ENCODE measurements around the gene LTF. TPM values are rescaled to one million over a fixed set of nuclear protein-coding genes. Genes with fewer than 3 reads are reported as not detected.

Gene LTF
- total and polyA plus RNA-seq, 10 of the 15 experiments (the other 5 are each of a cell fraction or from before 2014, with no cell fraction given): 0.03 to 0.31 TPM; not detected in 8

DNA sequence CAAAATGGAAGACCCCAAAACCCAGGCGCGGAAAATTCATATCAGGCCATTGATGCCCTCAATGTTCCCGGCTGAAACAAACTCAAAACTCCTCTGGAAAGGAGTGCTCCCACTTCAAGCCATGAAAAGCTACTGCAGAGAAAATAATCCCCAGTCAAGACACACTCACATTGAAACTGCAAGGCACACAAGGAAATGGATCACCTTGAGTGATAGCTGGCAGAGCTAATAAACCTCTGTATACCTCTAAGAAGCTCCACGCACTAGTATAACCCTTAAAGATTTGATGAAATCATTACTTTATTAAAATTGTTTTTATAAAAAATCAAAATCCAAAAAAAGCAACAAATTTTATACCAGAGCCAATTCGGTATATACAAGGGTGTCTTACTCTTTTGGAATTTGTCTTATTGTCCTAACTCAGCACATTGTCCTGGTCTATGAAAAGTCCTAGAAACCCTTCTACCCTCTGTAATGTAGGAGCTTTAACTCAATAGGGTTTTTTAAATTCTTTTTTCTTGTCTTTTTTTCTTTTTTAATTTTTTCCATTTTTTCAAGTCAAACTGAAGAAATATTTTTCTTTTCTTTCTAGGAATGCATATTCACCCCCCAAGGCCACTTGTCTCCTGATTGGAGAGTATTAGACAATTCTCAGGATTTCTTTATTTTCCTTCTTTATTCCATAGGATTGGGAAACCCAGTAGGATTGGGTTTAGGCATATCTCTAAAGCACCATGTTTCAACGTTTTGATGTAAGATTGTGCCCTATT is 66.3 kb downstream of the LTF start:
- H3K4me2 ChIP-seq (ENCODE audit: control insufficient read depth, insufficient read depth): no peak overlapping the region
- H3K9ac ChIP-seq (ENCODE audit: control insufficient read depth, insufficient read depth, low read length): no peak overlapping the region
- ChIA-PET SMC1A (ENCODE audit: uncharacterized antibody, unreplicated experiment) (interaction anchor here (1.1 to 1.5 kb wide), 2 partner anchors 17 to 28 kb away, joined by 3 read pairs; no protein-coding TSS in a partner anchor), RAD21 (ENCODE audit: unreplicated experiment) (no interaction called here), CTCF (interaction anchor here (0.7 to 1.6 kb wide), 2 partner anchors 26 to 343 kb away, joined by 3 to 6 read pairs; no protein-coding TSS in a partner anchor), POLR2A (no interaction called here)
- DNase-seq (ENCODE audit: low read depth, low spot score) (no peak), ATAC-seq (no peak), FAIRE-seq (no peak)
- no peaks in the 10 kb centered on the region for H4K20me1 ChIP-seq (ENCODE audit: control insufficient read depth, insufficient read depth)
- no peaks in the 10 kb centered on the region; the same call in 1 of the 3 replicates for H3K9me3 ChIP-seq (replicated peaks; ENCODE audit: control insufficient read depth, insufficient read depth, low read length)
- in situ Hi-C loops (cut with MboI) (no loop called here), intact Hi-C loops (cut with micrococcal nuclease; ENCODE audit: unreplicated experiment) (no loop called here)
- H3K4me3 ChIP-seq: no peak overlapping the region
- H3K36me3 ChIP-seq (ENCODE audit: control insufficient read depth in 2 of 2, insufficient read depth in 2 of 2, low read length in 1 of 2): no peaks in the 10 kb centered on the region
- H2AFZ ChIP-seq (ENCODE audit: control insufficient read depth, low read depth, low read length): no peak overlapping the region
- H3K27ac ChIP-seq (ENCODE audit: control insufficient read depth, insufficient read depth): no peak overlapping the region
- no peaks in the 10 kb centered on the region; a peak in 1 of 4 replicates for H3K27me3 ChIP-seq (replicated peaks in 1 of 2; ENCODE audit: control insufficient read depth in 2 of 2, insufficient read depth in 2 of 2, low read length in 1 of 2)
- no TSS peak for BruUV-seq (replicated peaks)
- H3K79me2 ChIP-seq (ENCODE audit: control insufficient read depth, insufficient read depth, low read length): no peaks in the 10 kb centered on the region
- 64% methylated on average over 6 of the region's 6 CpGs for WGBS (ENCODE audit: insufficient coverage, insufficient replicate concordance, low lambda C conversion rate, missing lambda C conversion rate)
- peaks cover 20% of the 10 kb centered on the region for H3K4me1 ChIP-seq (ENCODE audit: control insufficient read depth, insufficient read depth, low read length)
- no peak for TF ChIP-seq ZBTB40 (IDR thresholded peaks at IDR 0.05; ENCODE audit: borderline replicate concordance)
- TF ChIP-seq, protein P1, sequence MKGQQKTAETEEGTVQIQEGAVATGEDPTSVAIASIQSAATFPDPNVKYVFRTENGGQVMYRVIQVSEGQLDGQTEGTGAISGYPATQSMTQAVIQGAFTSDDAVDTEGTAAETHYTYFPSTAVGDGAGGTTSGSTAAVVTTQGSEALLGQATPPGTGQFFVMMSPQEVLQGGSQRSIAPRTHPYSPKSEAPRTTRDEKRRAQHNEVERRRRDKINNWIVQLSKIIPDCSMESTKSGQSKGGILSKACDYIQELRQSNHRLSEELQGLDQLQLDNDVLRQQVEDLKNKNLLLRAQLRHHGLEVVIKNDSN (IDR thresholded peaks at IDR 0.05; ENCODE audit: borderline replicate concordance, extremely low read length, insufficient read depth, low read depth, low read length): no peak
- TF ChIP-seq IRF3 (IDR thresholded peaks at IDR 0.05): no peak
- TF ChIP-seq RELA (IDR thresholded peaks at IDR 0.05; ENCODE audit: borderline replicate concordance, partially characterized antibody): no peak
- TF ChIP-seq, protein P2, sequence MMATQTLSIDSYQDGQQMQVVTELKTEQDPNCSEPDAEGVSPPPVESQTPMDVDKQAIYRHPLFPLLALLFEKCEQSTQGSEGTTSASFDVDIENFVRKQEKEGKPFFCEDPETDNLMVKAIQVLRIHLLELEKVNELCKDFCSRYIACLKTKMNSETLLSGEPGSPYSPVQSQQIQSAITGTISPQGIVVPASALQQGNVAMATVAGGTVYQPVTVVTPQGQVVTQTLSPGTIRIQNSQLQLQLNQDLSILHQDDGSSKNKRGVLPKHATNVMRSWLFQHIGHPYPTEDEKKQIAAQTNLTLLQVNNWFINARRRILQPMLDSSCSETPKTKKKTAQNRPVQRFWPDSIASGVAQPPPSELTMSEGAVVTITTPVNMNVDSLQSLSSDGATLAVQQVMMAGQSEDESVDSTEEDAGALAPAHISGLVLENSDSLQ (IDR thresholded peaks at IDR 0.05): no peak
- TF ChIP-seq ATF2 (IDR thresholded peaks at IDR 0.05; ENCODE audit: low read length): no peak
- TF ChIP-seq KAT2A (conservative IDR thresholded peaks at IDR 0.05; ENCODE audit: control insufficient read depth, low read depth, low read length): no peak
- TF ChIP-seq SIN3A (IDR thresholded peaks at IDR 0.05; ENCODE audit: low read depth, low read length): no peak
- no peak for TF ChIP-seq ZNF384 (IDR thresholded peaks at IDR 0.05; ENCODE audit: borderline replicate concordance, low read depth, low read length)
- TF ChIP-seq FOXK2 (IDR thresholded peaks at IDR 0.05): no peak
- TF ChIP-seq RAD21 (IDR thresholded peaks at IDR 0.05; ENCODE audit: insufficient read depth, low read depth, low read length): no peak
- no peak for TF ChIP-seq HDGF (IDR thresholded peaks at IDR 0.05)
- no peak for TF ChIP-seq SMAD5 (IDR thresholded peaks at IDR 0.05; ENCODE audit: low read depth)

Measured in GM12878 (cell line).